Measurements from ENCODE around the gene ITFG2. TPM values are rescaled to one million over a fixed set of nuclear protein-coding genes. Genes with fewer than 3 reads are reported as not detected.

Gene ITFG2
- total RNA-seq, 1 experiment from 2014 or later: 41.6 TPM

- Mint-ChIP-seq H3K27me3 (ENCODE audit: low read depth) (no peaks in the 10 kb centered on the region; the same call in 1 of the 2 replicates), H3K4me1 (peaks cover 30 to 42% of the 10 kb centered on the region in 2 experiments), H3K36me3 (ENCODE audit: insufficient read depth in 1 of 3, low read depth in 3 of 3) (no peaks in the 10 kb centered on the region), H3K4me3 (no peak overlapping the region), H3K27ac (peak overlapping the region in 1 of 3 experiments; percentile 21; a peak in 1 of 7 replicates), H3K9me3 (peaks cover 3% of the 10 kb centered on the region in 2 experiments; a peak in 2 of 5 replicates)
- Histone ChIP-seq H3K4me1 (ENCODE audit: insufficient read depth, low read length) (peaks cover 17% of the 10 kb centered on the region; the same call in 1 of the 2 replicates), H4K20me1 (ENCODE audit: control insufficient read depth, insufficient read depth, insufficient read length) (no peaks in the 10 kb centered on the region), H2BK120ac (ENCODE audit: low read depth, low read length, poor library complexity, severe bottlenecking) (no peak overlapping the region), H3K23me2 (ENCODE audit: insufficient read length, low read depth, low read length, poor library complexity, severe bottlenecking) (no peaks in the 10 kb centered on the region), H3K14ac (ENCODE audit: insufficient read depth, low read length) (no peak overlapping the region; the same call in 1 of the 2 replicates), H2AK5ac (ENCODE audit: insufficient read length, low read length) (no peak overlapping the region), H3K27me3 (ENCODE audit: insufficient read depth, low read length) (no peaks in the 10 kb centered on the region), H2BK15ac (ENCODE audit: low read depth, low read length) (no peak overlapping the region), H3K9ac (ENCODE audit: extremely low read depth, insufficient read length, low read length) (no peak overlapping the region), H3K27ac (ENCODE audit: insufficient read length, low read depth, low read length) (no peak overlapping the region), H3K9me3 (ENCODE audit: control insufficient read depth, low read depth, low read length) (no peaks in the 10 kb centered on the region), H3K4me2 (ENCODE audit: insufficient read depth, insufficient read length, low read length) (no peak overlapping the region), H3K56ac (ENCODE audit: insufficient read length, low read depth, low read length) (no peak overlapping the region), H2BK5ac (ENCODE audit: insufficient read length, low read length) (no peak overlapping the region), H4K5ac (ENCODE audit: insufficient read length, low read depth, low read length) (no peak overlapping the region), H3K79me1 (ENCODE audit: insufficient read depth, low read depth, low read length, poor library complexity, severe bottlenecking) (no peaks in the 10 kb centered on the region), H2AFZ (ENCODE audit: low read length) (no peak overlapping the region), H3K79me2 (ENCODE audit: insufficient read depth, low read length) (no peaks in the 10 kb centered on the region), H2BK20ac (ENCODE audit: low read depth, low read length, poor library complexity, severe bottlenecking) (no peak overlapping the region), H3K4ac (ENCODE audit: low read depth, low read length) (no peak overlapping the region), H3K18ac (ENCODE audit: insufficient read length, low read depth, low read length) (no peak overlapping the region), H4K8ac (replicated peaks; ENCODE audit: insufficient read length, low read depth, low read length) (no peak overlapping the region), H4K91ac (ENCODE audit: insufficient read length, low read depth, low read length) (no peak overlapping the region), H3T11ph (ENCODE audit: low read length) (no peak overlapping the region), H2BK12ac (ENCODE audit: insufficient read length, low read depth, low read length) (peak overlapping the region; percentile 27), H3K23ac (ENCODE audit: insufficient read length, low read depth, low read length) (no peak overlapping the region)
- WGBS (ENCODE audit: extremely low coverage, insufficient read length, low lambda C conversion rate): no CpG with 5 or more reads among the region's 8 CpGs
- DNase-seq: peak; percentile 27
- TF ChIP-seq CTCF (conservative IDR thresholded peaks at IDR 0.05): no peak
These were observed 37.0 kb upstream of the ITFG2 start for GRCh38 chr12:2775431-2775830.
